GM23338 (cell line): ENCODE data around the gene PHF23. TPM values are rescaled to one million over a fixed set of nuclear protein-coding genes. Genes with fewer than 3 reads are reported as not detected.

Source experiments
- ATAC-seq: fragments of 200-7000 bp; cut with Tn5 transposase; 3 replicates; pipeline ENCODE4 v1.9.1; 2020
- DNase-seq: peaks from one replicate; pipeline ENCODE4 v3.0.0-alpha.2; 2015; ENCODE audit warnings: low spot score
- H2AFZ ChIP-seq: fragments of 200-600 bp; sonication (generic); 2 replicates; pipeline ENCODE4 v1.8.0; 2016; ENCODE audit warnings: antibody characterized with exemption, mild to moderate bottlenecking, moderate library complexity
- H3F3A ChIP-seq: fragments of 200-600 bp; sonication (generic); replicated peaks from 2 replicates; pipeline ENCODE4 v1.8.0; 2017; ENCODE audit warnings: antibody characterized with exemption, mixed run types, low read depth
- H3K27ac ChIP-seq: fragments of 200-600 bp; sonication (generic); 2 replicates; pipeline ENCODE4 v1.6.1; 2016; ENCODE audit warnings: low read depth
- H3K27me3 ChIP-seq: fragments of 200-600 bp; sonication (generic); 2 replicates; pipeline ENCODE4 v1.8.0; 2016; ENCODE audit warnings: mild to moderate bottlenecking, mixed run types, moderate library complexity; ENCODE audit not compliant: insufficient read depth
- H3K36me3 ChIP-seq: fragments of 200-600 bp; sonication (generic); 2 replicates; pipeline ENCODE4 v1.8.0; 2016; ENCODE audit warnings: mild to moderate bottlenecking; ENCODE audit not compliant: insufficient read depth
- H3K4me1 ChIP-seq: fragments of 200-600 bp; sonication (generic); 2 replicates; pipeline ENCODE4 v1.8.0; 2016; ENCODE audit warnings: mild to moderate bottlenecking, moderate library complexity; ENCODE audit not compliant: insufficient read depth
- H3K4me2 ChIP-seq: fragments of 200-600 bp; sonication (generic); 2 replicates; pipeline ENCODE4 v1.7.1; 2017; ENCODE audit warnings: mixed run types
- H3K4me3 ChIP-seq: fragments of 200-600 bp; sonication (generic); 2 replicates; pipeline ENCODE4 v1.6.1; 2016; ENCODE audit warnings: mixed run types
- H3K79me2 ChIP-seq: fragments of 200-600 bp; sonication (generic); replicated peaks from 2 replicates; pipeline ENCODE4 v1.8.0; 2017; ENCODE audit warnings: mild to moderate bottlenecking; ENCODE audit not compliant: insufficient read depth
- H3K9me2 ChIP-seq: fragments of 200-600 bp; sonication (generic); 2 replicates; pipeline ENCODE4 v1.8.0; 2017; ENCODE audit not compliant: insufficient read depth
- H4K20me1 ChIP-seq: fragments of 200-600 bp; sonication (generic); replicated peaks from 2 replicates; pipeline ENCODE4 v1.8.0; 2017; ENCODE audit warnings: mild to moderate bottlenecking; ENCODE audit not compliant: insufficient read depth
- H3K27ac Mint-ChIP-seq: 2 replicates; pipeline ENCODE4 v1.8.0; 2020; ENCODE audit warnings: inconsistent platforms, mild to moderate bottlenecking, moderate library complexity, mixed read lengths
- H3K27me3 Mint-ChIP-seq: 3 replicates; pipeline ENCODE4 v1.8.0; 2022; ENCODE audit warnings: low read depth, mild to moderate bottlenecking, moderate library complexity, mixed read lengths, inconsistent platforms; ENCODE audit not compliant: insufficient read depth, poor library complexity
- H3K36me3 Mint-ChIP-seq: 3 replicates; pipeline ENCODE4 v1.8.0; 2021; ENCODE audit warnings: low read depth, mild to moderate bottlenecking, inconsistent platforms, moderate library complexity, mixed read lengths
- H3K4me1 Mint-ChIP-seq: 3 replicates; pipeline ENCODE4 v1.8.0; 2020; ENCODE audit warnings: mild to moderate bottlenecking, inconsistent platforms, mixed read lengths
- H3K4me3 Mint-ChIP-seq: 3 replicates; pipeline ENCODE4 v1.8.0; 2021; ENCODE audit warnings: moderate library complexity, mild to moderate bottlenecking, inconsistent platforms, mixed read lengths
- H3K9me3 Mint-ChIP-seq: 3 replicates; pipeline ENCODE4 v1.8.0; 2020; ENCODE audit warnings: moderate library complexity, mild to moderate bottlenecking, inconsistent platforms, mixed read lengths
- EZH2 ChIP-seq: fragments of 200-600 bp; sonication (generic); IDR thresholded peaks from one replicate; pipeline ENCODE4 v1.8.0; 2017; ENCODE audit warnings: antibody characterized with exemption, mild to moderate bottlenecking, low read depth; ENCODE audit not compliant: unreplicated experiment
- EZH2phosphoT487 ChIP-seq: fragments of 200-600 bp; sonication (generic); IDR thresholded peaks from one replicate; pipeline ENCODE4 v1.8.1; 2018; ENCODE audit warnings: antibody characterized with exemption; ENCODE audit not compliant: unreplicated experiment
- JUNB ChIP-seq: IDR thresholded peaks from one replicate; pipeline ENCODE4 v1.6.1; 2016; ENCODE audit warnings: antibody characterized with exemption; ENCODE audit not compliant: unreplicated experiment
- NANOG ChIP-seq: IDR thresholded peaks from 2 replicates; pipeline ENCODE4 v1.6.1; 2016; ENCODE audit warnings: antibody characterized with exemption, borderline replicate concordance
- POLR2AphosphoS5 ChIP-seq: IDR thresholded peaks from 2 replicates; pipeline ENCODE4 v1.6.1; 2016; ENCODE audit warnings: antibody characterized with exemption, low read depth
- STAT1 ChIP-seq: IDR thresholded peaks from one replicate; pipeline ENCODE4 v1.6.1; 2016; ENCODE audit warnings: antibody characterized with exemption; ENCODE audit not compliant: unreplicated experiment
- ZNF114 ChIP-seq: fragments of 250-450 bp; sonication (Bioruptor Pico); IDR thresholded peaks from 2 replicates; pipeline ENCODE4 v1.5.0; 2020; ENCODE audit warnings: mild to moderate bottlenecking, moderate library complexity
- ZNF331 ChIP-seq: fragments of 250-450 bp; sonication (Bioruptor Pico); IDR thresholded peaks from 2 replicates; pipeline ENCODE4 v1.5.0; 2020; ENCODE audit warnings: low read depth, mild to moderate bottlenecking, moderate library complexity
- polyA plus RNA-seq: library from polyadenylated mRNA; unstranded; fragments of >200 nt; fragmentation: Nextera tagmentation; extraction: Ambion mirVana; gene quantifications from 2 replicates; pipeline ENCODE4 v1.2.1, GENCODE V29; 2016
- total RNA-seq: library from RNA; depleted of rRNA; stranded (reverse); fragments of >200 nt; shearing (Covaris generic); gene quantifications from 2 replicates; pipeline ENCODE4 v1.2.3, GENCODE V29; 2014
- TF ChIP-seq, protein P1 (sequence below): IDR thresholded peaks from one replicate; pipeline ENCODE4 v1.6.1; 2018; ENCODE audit warnings: antibody characterized with exemption; ENCODE audit not compliant: unreplicated experiment
- TF ChIP-seq, protein P2 (sequence below), 2 experiments: fragments of 200-600 bp in 1 of 2; sonication (generic) in 1 of 2; conservative IDR thresholded peaks; 2 replicates each; pipeline versions ENCODE4 v1.5.1 to v1.6.1; 2016 to 2017; ENCODE audit warnings: antibody characterized with exemption in 2 of 2, low read depth in 2 of 2, mild to moderate bottlenecking in 2 of 2, moderate library complexity in 1 of 2
- TF ChIP-seq, protein P3 (sequence below): IDR thresholded peaks from 2 replicates; pipeline ENCODE4 v1.6.1; 2016; ENCODE audit warnings: antibody characterized with exemption
- TF ChIP-seq, protein P4 (sequence below): fragments of 250-450 bp; sonication (Bioruptor Pico); IDR thresholded peaks from 2 replicates; pipeline ENCODE4 v1.5.0; 2020; ENCODE audit warnings: mild to moderate bottlenecking, moderate library complexity

Gene PHF23
- total and polyA plus RNA-seq, 2 experiments from 2014 or later, result 35.4 to 51.0 TPM

DNA sequence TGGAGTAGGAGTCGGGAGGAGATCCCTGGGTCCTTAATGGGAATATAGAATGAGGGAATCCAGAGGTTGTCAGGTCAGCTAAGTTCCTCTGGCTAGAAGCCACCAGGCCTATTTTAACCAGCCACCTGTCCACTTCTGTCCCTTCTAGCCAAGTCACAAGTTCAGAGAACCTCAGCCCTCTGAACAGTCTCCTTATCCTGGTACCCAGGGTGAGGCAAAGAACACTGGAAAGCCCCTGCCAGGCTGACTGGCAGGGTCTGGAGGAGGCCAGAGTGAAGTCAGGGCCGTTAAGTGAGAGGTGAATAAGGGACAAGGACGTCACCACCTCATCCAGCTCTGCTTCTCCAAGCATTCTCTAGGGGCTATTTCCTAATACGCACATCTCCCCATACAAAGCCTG is 9.5 kb upstream of the PHF23 start (continued):
- no peak for TF ChIP-seq POLR2AphosphoS5
- no peak for TF ChIP-seq JUNB
- no peak for TF ChIP-seq ZNF331 (CRISPR knock-in tag)
- no peak for TF ChIP-seq ZNF114 (CRISPR knock-in tag)
- TF ChIP-seq EZH2phosphoT487, result no peak
- TF ChIP-seq EZH2, result no peak
- TF ChIP-seq, protein P1, sequence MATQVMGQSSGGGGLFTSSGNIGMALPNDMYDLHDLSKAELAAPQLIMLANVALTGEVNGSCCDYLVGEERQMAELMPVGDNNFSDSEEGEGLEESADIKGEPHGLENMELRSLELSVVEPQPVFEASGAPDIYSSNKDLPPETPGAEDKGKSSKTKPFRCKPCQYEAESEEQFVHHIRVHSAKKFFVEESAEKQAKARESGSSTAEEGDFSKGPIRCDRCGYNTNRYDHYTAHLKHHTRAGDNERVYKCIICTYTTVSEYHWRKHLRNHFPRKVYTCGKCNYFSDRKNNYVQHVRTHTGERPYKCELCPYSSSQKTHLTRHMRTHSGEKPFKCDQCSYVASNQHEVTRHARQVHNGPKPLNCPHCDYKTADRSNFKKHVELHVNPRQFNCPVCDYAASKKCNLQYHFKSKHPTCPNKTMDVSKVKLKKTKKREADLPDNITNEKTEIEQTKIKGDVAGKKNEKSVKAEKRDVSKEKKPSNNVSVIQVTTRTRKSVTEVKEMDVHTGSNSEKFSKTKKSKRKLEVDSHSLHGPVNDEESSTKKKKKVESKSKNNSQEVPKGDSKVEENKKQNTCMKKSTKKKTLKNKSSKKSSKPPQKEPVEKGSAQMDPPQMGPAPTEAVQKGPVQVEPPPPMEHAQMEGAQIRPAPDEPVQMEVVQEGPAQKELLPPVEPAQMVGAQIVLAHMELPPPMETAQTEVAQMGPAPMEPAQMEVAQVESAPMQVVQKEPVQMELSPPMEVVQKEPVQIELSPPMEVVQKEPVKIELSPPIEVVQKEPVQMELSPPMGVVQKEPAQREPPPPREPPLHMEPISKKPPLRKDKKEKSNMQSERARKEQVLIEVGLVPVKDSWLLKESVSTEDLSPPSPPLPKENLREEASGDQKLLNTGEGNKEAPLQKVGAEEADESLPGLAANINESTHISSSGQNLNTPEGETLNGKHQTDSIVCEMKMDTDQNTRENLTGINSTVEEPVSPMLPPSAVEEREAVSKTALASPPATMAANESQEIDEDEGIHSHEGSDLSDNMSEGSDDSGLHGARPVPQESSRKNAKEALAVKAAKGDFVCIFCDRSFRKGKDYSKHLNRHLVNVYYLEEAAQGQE, result no peak
- no peak for TF ChIP-seq STAT1
- TF ChIP-seq, protein P2, sequence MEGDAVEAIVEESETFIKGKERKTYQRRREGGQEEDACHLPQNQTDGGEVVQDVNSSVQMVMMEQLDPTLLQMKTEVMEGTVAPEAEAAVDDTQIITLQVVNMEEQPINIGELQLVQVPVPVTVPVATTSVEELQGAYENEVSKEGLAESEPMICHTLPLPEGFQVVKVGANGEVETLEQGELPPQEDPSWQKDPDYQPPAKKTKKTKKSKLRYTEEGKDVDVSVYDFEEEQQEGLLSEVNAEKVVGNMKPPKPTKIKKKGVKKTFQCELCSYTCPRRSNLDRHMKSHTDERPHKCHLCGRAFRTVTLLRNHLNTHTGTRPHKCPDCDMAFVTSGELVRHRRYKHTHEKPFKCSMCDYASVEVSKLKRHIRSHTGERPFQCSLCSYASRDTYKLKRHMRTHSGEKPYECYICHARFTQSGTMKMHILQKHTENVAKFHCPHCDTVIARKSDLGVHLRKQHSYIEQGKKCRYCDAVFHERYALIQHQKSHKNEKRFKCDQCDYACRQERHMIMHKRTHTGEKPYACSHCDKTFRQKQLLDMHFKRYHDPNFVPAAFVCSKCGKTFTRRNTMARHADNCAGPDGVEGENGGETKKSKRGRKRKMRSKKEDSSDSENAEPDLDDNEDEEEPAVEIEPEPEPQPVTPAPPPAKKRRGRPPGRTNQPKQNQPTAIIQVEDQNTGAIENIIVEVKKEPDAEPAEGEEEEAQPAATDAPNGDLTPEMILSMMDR (conservative IDR thresholded peaks at IDR 0.05; ENCODE audit: low read depth in 2 of 2), result no peak

DNA sequence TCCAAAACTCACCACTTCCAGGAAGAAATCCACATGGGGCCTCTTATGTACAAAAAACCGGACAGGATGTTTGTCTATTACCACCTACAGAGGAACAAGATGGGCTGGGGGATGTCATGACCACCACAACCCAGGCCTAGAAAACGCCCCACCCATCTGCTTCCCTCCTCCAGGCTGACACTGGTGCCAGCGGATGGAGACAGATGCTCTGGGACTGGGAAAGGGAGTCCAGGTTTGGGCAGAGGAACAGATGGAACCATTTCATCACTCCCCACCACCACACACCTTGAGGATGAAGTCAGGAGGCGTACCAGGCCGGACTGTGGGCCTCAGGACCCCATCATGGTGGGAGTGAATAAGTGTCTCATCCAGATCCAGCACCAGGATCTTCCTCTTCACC is 7.5 kb upstream of the PHF23 start:
- H3K36me3 ChIP-seq, result peaks cover 10% of the 10 kb centered on the region; the same call in 1 of the 2 replicates
- peaks cover 35% of the 10 kb centered on the region for H3K4me1 Mint-ChIP-seq
- 0 out of 2 replicates have a peak overlapping the region, but pooled peaks have one; percentile 43 for H3K4me2 ChIP-seq
- ATAC-seq (no peak), DNase-seq (no peak)
- peak overlapping the region; percentile 79 for H3K27ac ChIP-seq
- no peak overlapping the region for H2AFZ ChIP-seq
- H3F3A ChIP-seq, result peaks cover 26% of the 10 kb centered on the region
- peaks cover 21% of the 10 kb centered on the region for H4K20me1 ChIP-seq
- H3K4me3 Mint-ChIP-seq, result peak overlapping the region; percentile 20; the same call in 1 of the 3 replicates
- peaks cover 52% of the 10 kb centered on the region for H3K79me2 ChIP-seq
- peaks cover 15% of the 10 kb centered on the region for H3K27me3 Mint-ChIP-seq
- H3K9me2 ChIP-seq, result no peaks in the 10 kb centered on the region
- no peaks in the 10 kb centered on the region for H3K27me3 ChIP-seq
- peak overlapping the region; percentile 76 for H3K27ac Mint-ChIP-seq
- H3K4me1 ChIP-seq, result peaks cover 28% of the 10 kb centered on the region
- peaks cover 37% of the 10 kb centered on the region for H3K36me3 Mint-ChIP-seq
- H3K9me3 Mint-ChIP-seq, result peaks cover 3% of the 10 kb centered on the region; the same call in 1 of the 3 replicates
- 0 out of 2 replicates have a peak overlapping the region, but pooled peaks have one; percentile 17 for H3K4me3 ChIP-seq
- TF ChIP-seq, protein P3, sequence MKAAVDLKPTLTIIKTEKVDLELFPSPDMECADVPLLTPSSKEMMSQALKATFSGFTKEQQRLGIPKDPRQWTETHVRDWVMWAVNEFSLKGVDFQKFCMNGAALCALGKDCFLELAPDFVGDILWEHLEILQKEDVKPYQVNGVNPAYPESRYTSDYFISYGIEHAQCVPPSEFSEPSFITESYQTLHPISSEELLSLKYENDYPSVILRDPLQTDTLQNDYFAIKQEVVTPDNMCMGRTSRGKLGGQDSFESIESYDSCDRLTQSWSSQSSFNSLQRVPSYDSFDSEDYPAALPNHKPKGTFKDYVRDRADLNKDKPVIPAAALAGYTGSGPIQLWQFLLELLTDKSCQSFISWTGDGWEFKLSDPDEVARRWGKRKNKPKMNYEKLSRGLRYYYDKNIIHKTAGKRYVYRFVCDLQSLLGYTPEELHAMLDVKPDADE, result no peak
- TF ChIP-seq JUNB (no peak), EZH2phosphoT487 (no peak), STAT1 (no peak), ZNF331 (CRISPR knock-in tag) (no peak), EZH2 (no peak), POLR2AphosphoS5 (no peak), ZNF114 (CRISPR knock-in tag) (no peak), NANOG (no peak)
- TF ChIP-seq, protein P4, sequence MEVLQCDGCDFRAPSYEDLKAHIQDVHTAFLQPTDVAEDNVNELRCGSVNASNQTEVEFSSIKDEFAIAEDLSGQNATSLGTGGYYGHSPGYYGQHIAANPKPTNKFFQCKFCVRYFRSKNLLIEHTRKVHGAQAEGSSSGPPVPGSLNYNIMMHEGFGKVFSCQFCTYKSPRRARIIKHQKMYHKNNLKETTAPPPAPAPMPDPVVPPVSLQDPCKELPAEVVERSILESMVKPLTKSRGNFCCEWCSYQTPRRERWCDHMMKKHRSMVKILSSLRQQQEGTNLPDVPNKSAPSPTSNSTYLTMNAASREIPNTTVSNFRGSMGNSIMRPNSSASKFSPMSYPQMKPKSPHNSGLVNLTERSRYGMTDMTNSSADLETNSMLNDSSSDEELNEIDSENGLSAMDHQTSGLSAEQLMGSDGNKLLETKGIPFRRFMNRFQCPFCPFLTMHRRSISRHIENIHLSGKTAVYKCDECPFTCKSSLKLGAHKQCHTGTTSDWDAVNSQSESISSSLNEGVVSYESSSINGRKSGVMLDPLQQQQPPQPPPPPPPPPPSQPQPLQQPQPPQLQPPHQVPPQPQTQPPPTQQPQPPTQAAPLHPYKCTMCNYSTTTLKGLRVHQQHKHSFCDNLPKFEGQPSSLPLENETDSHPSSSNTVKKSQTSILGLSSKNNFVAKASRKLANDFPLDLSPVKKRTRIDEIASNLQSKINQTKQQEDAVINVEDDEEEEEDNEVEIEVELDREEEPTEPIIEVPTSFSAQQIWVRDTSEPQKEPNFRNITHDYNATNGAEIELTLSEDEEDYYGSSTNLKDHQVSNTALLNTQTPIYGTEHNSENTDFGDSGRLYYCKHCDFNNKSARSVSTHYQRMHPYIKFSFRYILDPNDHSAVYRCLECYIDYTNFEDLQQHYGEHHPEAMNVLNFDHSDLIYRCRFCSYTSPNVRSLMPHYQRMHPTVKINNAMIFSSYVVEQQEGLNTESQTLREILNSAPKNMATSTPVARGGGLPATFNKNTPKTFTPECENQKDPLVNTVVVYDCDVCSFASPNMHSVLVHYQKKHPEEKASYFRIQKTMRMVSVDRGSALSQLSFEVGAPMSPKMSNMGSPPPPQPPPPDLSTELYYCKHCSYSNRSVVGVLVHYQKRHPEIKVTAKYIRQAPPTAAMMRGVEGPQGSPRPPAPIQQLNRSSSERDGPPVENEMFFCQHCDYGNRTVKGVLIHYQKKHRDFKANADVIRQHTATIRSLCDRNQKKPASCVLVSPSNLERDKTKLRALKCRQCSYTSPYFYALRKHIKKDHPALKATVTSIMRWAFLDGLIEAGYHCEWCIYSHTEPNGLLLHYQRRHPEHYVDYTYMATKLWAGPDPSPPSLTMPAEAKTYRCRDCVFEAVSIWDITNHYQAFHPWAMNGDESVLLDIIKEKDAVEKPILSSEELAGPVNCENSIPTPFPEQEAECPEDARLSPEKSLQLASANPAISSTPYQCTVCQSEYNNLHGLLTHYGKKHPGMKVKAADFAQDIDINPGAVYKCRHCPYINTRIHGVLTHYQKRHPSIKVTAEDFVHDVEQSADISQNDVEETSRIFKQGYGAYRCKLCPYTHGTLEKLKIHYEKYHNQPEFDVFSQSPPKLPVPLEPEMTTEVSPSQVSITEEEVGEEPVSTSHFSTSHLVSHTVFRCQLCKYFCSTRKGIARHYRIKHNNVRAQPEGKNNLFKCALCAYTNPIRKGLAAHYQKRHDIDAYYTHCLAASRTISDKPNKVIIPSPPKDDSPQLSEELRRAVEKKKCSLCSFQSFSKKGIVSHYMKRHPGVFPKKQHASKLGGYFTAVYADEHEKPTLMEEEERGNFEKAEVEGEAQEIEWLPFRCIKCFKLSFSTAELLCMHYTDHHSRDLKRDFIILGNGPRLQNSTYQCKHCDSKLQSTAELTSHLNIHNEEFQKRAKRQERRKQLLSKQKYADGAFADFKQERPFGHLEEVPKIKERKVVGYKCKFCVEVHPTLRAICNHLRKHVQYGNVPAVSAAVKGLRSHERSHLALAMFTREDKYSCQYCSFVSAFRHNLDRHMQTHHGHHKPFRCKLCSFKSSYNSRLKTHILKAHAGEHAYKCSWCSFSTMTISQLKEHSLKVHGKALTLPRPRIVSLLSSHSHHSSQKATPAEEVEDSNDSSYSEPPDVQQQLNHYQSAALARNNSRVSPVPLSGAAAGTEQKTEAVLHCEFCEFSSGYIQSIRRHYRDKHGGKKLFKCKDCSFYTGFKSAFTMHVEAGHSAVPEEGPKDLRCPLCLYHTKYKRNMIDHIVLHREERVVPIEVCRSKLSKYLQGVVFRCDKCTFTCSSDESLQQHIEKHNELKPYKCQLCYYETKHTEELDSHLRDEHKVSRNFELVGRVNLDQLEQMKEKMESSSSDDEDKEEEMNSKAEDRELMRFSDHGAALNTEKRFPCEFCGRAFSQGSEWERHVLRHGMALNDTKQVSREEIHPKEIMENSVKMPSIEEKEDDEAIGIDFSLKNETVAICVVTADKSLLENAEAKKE, result no peak
